GM23248 (cell line): ENCODE data around the gene AFG3L2. TPM values are rescaled to one million over a fixed set of nuclear protein-coding genes. Genes with fewer than 3 reads are reported as not detected.

Experiments used
- DNase-seq: peaks from one replicate; pipeline ENCODE4 v3.0.0-alpha.2; 2015
- H2AFZ ChIP-seq: fragments of 200-600 bp; sonication (generic); 2 replicates; pipeline ENCODE4 v1.6.1; 2016; ENCODE audit warnings: antibody characterized with exemption
- H3F3A ChIP-seq: fragments of 200-600 bp; sonication (generic); 2 replicates; pipeline ENCODE4 v1.6.1; 2016; ENCODE audit warnings: mild to moderate bottlenecking, antibody characterized with exemption, mixed run types; ENCODE audit not compliant: insufficient read depth
- H3K27ac ChIP-seq: fragments of 200-600 bp; sonication (generic); 2 replicates; pipeline ENCODE4 v1.5.1; 2016; ENCODE audit warnings: mild to moderate bottlenecking
- H3K27me3 ChIP-seq: fragments of 200-600 bp; sonication (generic); replicated peaks from 2 replicates; pipeline ENCODE4 v1.6.1; 2016; ENCODE audit warnings: mild to moderate bottlenecking; ENCODE audit not compliant: insufficient read depth
- H3K36me3 ChIP-seq: fragments of 200-600 bp; sonication (generic); 2 replicates; pipeline ENCODE4 v1.6.1; 2016; ENCODE audit warnings: low read depth, mild to moderate bottlenecking
- H3K4me1 ChIP-seq: fragments of 200-600 bp; sonication (generic); 2 replicates; pipeline ENCODE4 v1.6.1; 2016; ENCODE audit warnings: mild to moderate bottlenecking; ENCODE audit not compliant: insufficient read depth
- H3K4me2 ChIP-seq: fragments of 200-600 bp; sonication (generic); one replicate; pipeline ENCODE4 v1.6.1; 2016; ENCODE audit warnings: mild to moderate bottlenecking; ENCODE audit not compliant: unreplicated experiment
- H3K4me3 ChIP-seq: fragments of 200-600 bp; sonication (generic); 2 replicates; pipeline ENCODE4 v1.5.1; 2016; ENCODE audit warnings: mild to moderate bottlenecking
- H3K79me2 ChIP-seq: fragments of 200-600 bp; sonication (generic); 2 replicates; pipeline ENCODE4 v1.6.1; 2016; ENCODE audit warnings: mild to moderate bottlenecking; ENCODE audit not compliant: insufficient read depth
- H3K9ac ChIP-seq: fragments of 200-600 bp; sonication (generic); 2 replicates; pipeline ENCODE4 v1.6.1; 2016; ENCODE audit warnings: mild to moderate bottlenecking
- H3K9me2 ChIP-seq: fragments of 200-600 bp; sonication (generic); 2 replicates; pipeline ENCODE4 v1.6.1; 2016; ENCODE audit warnings: mixed run types, mild to moderate bottlenecking, moderate library complexity; ENCODE audit not compliant: insufficient read depth
- H3K9me3 ChIP-seq: fragments of 200-600 bp; sonication (generic); one replicate; pipeline ENCODE4 v1.6.1; 2017; ENCODE audit warnings: low read depth
- H4K20me1 ChIP-seq: fragments of 200-600 bp; sonication (generic); 2 replicates; pipeline ENCODE4 v1.6.0; 2016; ENCODE audit not compliant: insufficient read depth
- EZH2 ChIP-seq: fragments of 200-600 bp; sonication (generic); IDR thresholded peaks from 2 replicates; pipeline ENCODE4 v1.6.1; 2018; ENCODE audit warnings: antibody characterized with exemption, mild to moderate bottlenecking; ENCODE audit not compliant: insufficient read depth, poor library complexity, severe bottlenecking
- EZH2phosphoT487 ChIP-seq: fragments of 200-600 bp; sonication (generic); IDR thresholded peaks from 2 replicates; pipeline ENCODE4 v1.6.1; 2018; ENCODE audit warnings: antibody characterized with exemption, moderate library complexity, mild to moderate bottlenecking, low read depth; ENCODE audit not compliant: insufficient read depth
- WGBS, 2 experiments: methylation state at CpG; one replicate each; pipeline ENCODE4 v1.1.6; 2015 to 2017; ENCODE audit warnings: low lambda C conversion rate in 2 of 2, low coverage in 1 of 2; ENCODE audit errors: missing lambda C conversion rate in 2 of 2; 5-methylcytosine and 5-hydroxymethylcytosine counted together
- in situ Hi-C: fragments of 300-500 bp; cut with MboI; formaldehyde crosslinking; loops from 2 replicates; pipeline ENCODE4 v1.15.0; 2020
- polyA plus RNA-seq: library from polyadenylated mRNA; unstranded; fragments of >200 nt; fragmentation: Nextera tagmentation; extraction: Ambion mirVana; gene quantifications from 2 replicates; pipeline ENCODE4 v1.2.1, GENCODE V29; 2016
- total RNA-seq: library from RNA; depleted of rRNA; stranded (reverse); fragments of >200 nt; shearing (Covaris generic); gene quantifications from 2 replicates; pipeline ENCODE4 v1.2.3, GENCODE V29; 2014

AFG3L2 gene
- total and polyA plus RNA-seq, 2 experiments from 2014 or later, result 28.1 to 40.6 TPM

GRCh38 chr18:12422936-12423335 is 45.9 kb upstream of the AFG3L2 start:
- H2AFZ ChIP-seq, result no peak overlapping the region
- no peak for TF ChIP-seq EZH2phosphoT487
- no peak for TF ChIP-seq EZH2
- 0 out of 2 replicates have a peak, but pooled peaks cover under 1% of the 10 kb centered on the region for H3F3A ChIP-seq
- no peak for DNase-seq
- H3K27ac ChIP-seq, result no peak overlapping the region
- no peak overlapping the region for H3K4me2 ChIP-seq
- in situ Hi-C loops, result no loop called here
- no peaks in the 10 kb centered on the region for H3K27me3 ChIP-seq
- H3K36me3 ChIP-seq, result peaks cover 10% of the 10 kb centered on the region
- 98 to 100% methylated on average over 9 of the region's 9 CpGs for WGBS, 2 experiments
- no peak overlapping the region for H3K9ac ChIP-seq
- H4K20me1 ChIP-seq, result no peaks in the 10 kb centered on the region
- H3K4me3 ChIP-seq, result no peak overlapping the region
- peaks cover 10% of the 10 kb centered on the region for H3K79me2 ChIP-seq
- no peaks in the 10 kb centered on the region for H3K9me2 ChIP-seq
- H3K9me3 ChIP-seq, result no peaks in the 10 kb centered on the region
- no peaks in the 10 kb centered on the region for H3K4me1 ChIP-seq

GRCh38 chr18:12421732-12422131 is 44.7 kb upstream of the AFG3L2 start:
- Histone ChIP-seq H3K79me2 (peaks cover 15% of the 10 kb centered on the region), H2AFZ (no peak overlapping the region), H4K20me1 (no peaks in the 10 kb centered on the region), H3K9ac (no peak overlapping the region), H3K36me3 (peaks cover 3% of the 10 kb centered on the region; the same call in 1 of the 2 replicates), H3K4me1 (no peaks in the 10 kb centered on the region), H3K9me3 (no peaks in the 10 kb centered on the region), H3F3A (0 out of 2 replicates have a peak, but pooled peaks cover 5% of the 10 kb centered on the region), H3K4me3 (no peak overlapping the region), H3K4me2 (no peak overlapping the region), H3K9me2 (no peaks in the 10 kb centered on the region), H3K27ac (no peak overlapping the region), H3K27me3 (no peaks in the 10 kb centered on the region)
- WGBS, 2 experiments, result 67 to 71% methylated on average over 5 of the region's 5 CpGs
- DNase-seq, result no peak
- in situ Hi-C loops, result no loop called here
- TF ChIP-seq EZH2 (no peak), EZH2phosphoT487 (no peak)

- no peak for TF ChIP-seq EZH2
- TF ChIP-seq EZH2phosphoT487, result no peak
- no peaks in the 10 kb centered on the region for H3K36me3 ChIP-seq
- H3K9me3 ChIP-seq, result no peaks in the 10 kb centered on the region
- H3F3A ChIP-seq, result 0 out of 2 replicates have a peak, but pooled peaks cover 5% of the 10 kb centered on the region
- H3K4me1 ChIP-seq, result no peaks in the 10 kb centered on the region
- DNase-seq, result peak; percentile 29
- no peak overlapping the region for H2AFZ ChIP-seq
- no peak overlapping the region for H3K27ac ChIP-seq
- no peak overlapping the region for H3K4me3 ChIP-seq
- H3K4me2 ChIP-seq, result no peak overlapping the region
- no peaks in the 10 kb centered on the region for H4K20me1 ChIP-seq
- in situ Hi-C loops, result no loop called here
- 52 to 70% methylated on average over 15 to 27 of the region's 27 CpGs for WGBS, 2 experiments
- H3K9me2 ChIP-seq, result no peaks in the 10 kb centered on the region
- H3K79me2 ChIP-seq, result peaks cover 24% of the 10 kb centered on the region
- H3K27me3 ChIP-seq, result no peaks in the 10 kb centered on the region
- no peak overlapping the region; the same call in 1 of the 2 replicates for H3K9ac ChIP-seq
Observed at GRCh38 chr18:12420821-12421421, 43.9 kb upstream of the AFG3L2 start.

GRCh38 chr18:12417687-12418086 is 40.7 kb upstream of the AFG3L2 start:
- Histone ChIP-seq H3K27ac (no peak overlapping the region), H3K4me3 (no peak overlapping the region), H3F3A (0 out of 2 replicates have a peak, but pooled peaks cover 11% of the 10 kb centered on the region), H3K9me3 (no peaks in the 10 kb centered on the region), H3K79me2 (peaks cover 54% of the 10 kb centered on the region), H3K9me2 (no peaks in the 10 kb centered on the region), H3K4me2 (no peak overlapping the region), H4K20me1 (no peaks in the 10 kb centered on the region), H3K36me3 (no peaks in the 10 kb centered on the region), H3K9ac (no peak overlapping the region), H3K27me3 (no peaks in the 10 kb centered on the region), H3K4me1 (no peaks in the 10 kb centered on the region; the same call in 1 of the 2 replicates), H2AFZ (no peak overlapping the region)
- 76 to 85% methylated on average over 4 of the region's 4 CpGs for WGBS, 2 experiments
- in situ Hi-C loops, result no loop called here
- DNase-seq, result no peak
- TF ChIP-seq EZH2 (no peak), EZH2phosphoT487 (no peak)
